ENCODE measurements around the gene STUB1. TPM values are rescaled to one million over a fixed set of nuclear protein-coding genes. Genes with fewer than 3 reads are reported as not detected.
A peak's percentile ranks its signal among the peaks of the same experiment; 100 is the strongest.

The STUB1 gene
- total RNA-seq, 3 donors from 2014 or later, result 127 to 184 (median 175) TPM

DNA sequence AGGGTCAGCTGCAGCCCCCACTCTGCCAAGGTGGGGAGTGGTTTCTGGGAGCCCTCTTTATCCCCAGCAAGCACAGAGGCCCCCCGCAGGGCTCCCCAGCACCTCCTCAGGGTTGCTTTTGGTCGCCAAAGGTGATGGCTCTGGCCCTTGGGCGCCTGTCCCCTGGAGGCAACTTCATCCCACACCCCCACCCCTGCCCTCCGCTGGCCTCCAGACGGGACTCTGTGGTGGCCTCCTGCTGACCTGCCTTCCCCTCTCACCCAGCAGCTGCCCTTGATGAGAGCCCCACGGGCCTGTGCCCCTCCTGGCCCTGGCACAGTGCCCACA is 20.1 kb upstream of the STUB1 start:
- H3K9me3 ChIP-seq, result no peaks in the 10 kb centered on the region
- no peaks in the 10 kb centered on the region for H3K36me3 ChIP-seq
- no peaks in the 10 kb centered on the region for H3K27me3 ChIP-seq
- H3K4me3 ChIP-seq, result peak overlapping the region in 1 of 3 donors; percentile 58
- TF ChIP-seq POLR2AphosphoS5 (IDR thresholded peaks at IDR 0.05) (no peak), POLR2A (IDR thresholded peaks at IDR 0.05) (no peak)
- TF ChIP-seq, protein P1, sequence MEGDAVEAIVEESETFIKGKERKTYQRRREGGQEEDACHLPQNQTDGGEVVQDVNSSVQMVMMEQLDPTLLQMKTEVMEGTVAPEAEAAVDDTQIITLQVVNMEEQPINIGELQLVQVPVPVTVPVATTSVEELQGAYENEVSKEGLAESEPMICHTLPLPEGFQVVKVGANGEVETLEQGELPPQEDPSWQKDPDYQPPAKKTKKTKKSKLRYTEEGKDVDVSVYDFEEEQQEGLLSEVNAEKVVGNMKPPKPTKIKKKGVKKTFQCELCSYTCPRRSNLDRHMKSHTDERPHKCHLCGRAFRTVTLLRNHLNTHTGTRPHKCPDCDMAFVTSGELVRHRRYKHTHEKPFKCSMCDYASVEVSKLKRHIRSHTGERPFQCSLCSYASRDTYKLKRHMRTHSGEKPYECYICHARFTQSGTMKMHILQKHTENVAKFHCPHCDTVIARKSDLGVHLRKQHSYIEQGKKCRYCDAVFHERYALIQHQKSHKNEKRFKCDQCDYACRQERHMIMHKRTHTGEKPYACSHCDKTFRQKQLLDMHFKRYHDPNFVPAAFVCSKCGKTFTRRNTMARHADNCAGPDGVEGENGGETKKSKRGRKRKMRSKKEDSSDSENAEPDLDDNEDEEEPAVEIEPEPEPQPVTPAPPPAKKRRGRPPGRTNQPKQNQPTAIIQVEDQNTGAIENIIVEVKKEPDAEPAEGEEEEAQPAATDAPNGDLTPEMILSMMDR (IDR thresholded peaks at IDR 0.05), result no peak
- intact Hi-C loops (cut with DNase I; ENCODE audit: low total_unique reads), result no loop called here
- peaks cover 0 to 6% of the 10 kb centered on the region in 2 donors for H3K4me1 ChIP-seq
- H3K27ac ChIP-seq, result peak overlapping the region; percentile 60 to 84
- DNase-seq (ENCODE audit: low spot score in 2 of 2), result no peak

DNA sequence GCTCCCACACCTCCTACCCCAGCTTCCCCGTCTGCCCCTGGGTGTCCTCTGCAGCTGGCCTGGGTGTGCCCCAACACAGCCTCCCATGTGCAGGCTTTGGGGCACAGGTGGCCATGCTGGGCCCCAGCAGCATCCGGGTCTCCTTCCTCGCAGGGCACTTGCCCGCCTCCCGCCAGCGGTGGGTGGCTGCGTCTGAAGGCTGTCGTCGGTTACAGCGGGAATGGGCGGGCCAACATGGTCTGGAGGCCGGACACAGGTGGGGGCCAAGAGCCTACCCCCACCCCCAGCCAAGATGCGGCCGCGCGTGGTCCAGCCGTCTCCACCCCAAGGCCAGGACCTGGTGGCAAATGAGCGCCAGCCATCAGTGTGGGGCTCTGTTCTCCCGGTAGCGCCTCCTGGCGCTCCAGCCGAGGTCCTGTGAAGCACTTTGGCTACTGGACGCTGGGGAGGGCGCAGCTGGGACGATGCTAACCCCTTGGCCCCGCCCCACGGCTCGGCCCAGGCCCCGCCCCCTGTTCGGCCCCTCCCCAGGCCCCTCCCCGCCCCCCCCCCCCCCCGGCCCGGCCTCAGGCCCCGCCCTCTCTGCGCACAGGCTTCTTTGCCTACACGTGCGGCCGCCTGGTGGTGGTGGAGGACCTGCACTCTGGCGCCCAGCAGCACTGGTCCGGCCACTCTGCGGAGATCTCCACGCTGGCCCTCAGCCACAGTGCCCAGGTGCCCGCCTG is 19.6 kb upstream of the STUB1 start:
- H3K4me3 ChIP-seq, result peak overlapping the region in 2 of 3 donors; percentile 32 to 58
- H3K27ac ChIP-seq, result peak overlapping the region; percentile 60 to 84
- H3K9me3 ChIP-seq, result no peaks in the 10 kb centered on the region
- DNase-seq (ENCODE audit: low spot score in 2 of 2), result peak; percentile 78 to 83
- no peaks in the 10 kb centered on the region for H3K27me3 ChIP-seq
- TF ChIP-seq, protein P1 (IDR thresholded peaks at IDR 0.05), result peak in 2 of 3 donors; percentile 55 to 66
- TF ChIP-seq POLR2A (IDR thresholded peaks at IDR 0.05), result no peak
- TF ChIP-seq POLR2AphosphoS5 (IDR thresholded peaks at IDR 0.05), result peak in 1 of 3 donors; percentile 15
- no peaks in the 10 kb centered on the region for H3K36me3 ChIP-seq
- H3K4me1 ChIP-seq, result peaks cover 0 to 6% of the 10 kb centered on the region in 2 donors
- intact Hi-C loops (cut with DNase I; ENCODE audit: low total_unique reads), result no loop called here

DNA sequence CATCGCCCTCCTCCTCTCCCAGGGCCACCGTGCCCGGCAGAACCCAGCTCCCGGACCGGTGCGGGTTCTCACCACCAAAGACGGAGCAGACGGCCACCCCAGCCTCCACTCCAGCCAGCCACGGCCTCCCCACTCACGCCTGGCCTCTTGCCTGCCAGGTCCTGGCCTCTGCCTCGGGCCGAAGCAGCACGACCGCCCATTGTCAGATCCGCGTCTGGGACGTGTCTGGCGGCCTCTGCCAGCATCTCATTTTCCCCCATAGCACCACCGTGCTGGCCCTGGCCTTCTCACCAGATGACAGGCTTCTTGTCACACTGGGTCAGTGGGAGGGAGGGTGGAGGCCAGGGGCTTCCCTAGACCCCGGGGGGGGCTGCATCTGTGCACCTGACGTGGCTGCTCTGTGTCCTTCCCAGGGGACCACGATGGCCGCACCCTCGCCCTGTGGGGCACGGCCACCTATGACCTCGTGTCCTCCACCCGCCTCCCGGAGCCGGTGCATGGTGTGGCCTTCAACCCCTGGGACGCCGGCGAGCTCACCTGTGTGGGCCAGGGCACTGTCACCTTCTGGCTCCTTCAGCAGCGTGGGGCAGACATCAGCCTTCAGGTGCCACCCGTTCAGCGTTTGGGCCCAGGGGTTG is 18.9 kb upstream of the STUB1 start:
- no peak for TF ChIP-seq POLR2AphosphoS5 (IDR thresholded peaks at IDR 0.05)
- no peak for TF ChIP-seq POLR2A (IDR thresholded peaks at IDR 0.05)
- TF ChIP-seq, protein P1 (IDR thresholded peaks at IDR 0.05), result peak; percentile 2 to 55 (median 7)
- DNase-seq (ENCODE audit: low spot score in 2 of 2), result no peak
- H3K9me3 ChIP-seq, result no peaks in the 10 kb centered on the region
- H3K4me3 ChIP-seq, result peak overlapping the region in 2 of 3 donors; percentile 32 to 58
- peaks cover 0 to 6% of the 10 kb centered on the region in 2 donors for H3K4me1 ChIP-seq
- peak overlapping the region; percentile 40 to 77 for H3K27ac ChIP-seq
- no peaks in the 10 kb centered on the region for H3K36me3 ChIP-seq
- H3K27me3 ChIP-seq, result no peaks in the 10 kb centered on the region
- intact Hi-C loops (cut with DNase I; ENCODE audit: low total_unique reads), result no loop called here

DNA sequence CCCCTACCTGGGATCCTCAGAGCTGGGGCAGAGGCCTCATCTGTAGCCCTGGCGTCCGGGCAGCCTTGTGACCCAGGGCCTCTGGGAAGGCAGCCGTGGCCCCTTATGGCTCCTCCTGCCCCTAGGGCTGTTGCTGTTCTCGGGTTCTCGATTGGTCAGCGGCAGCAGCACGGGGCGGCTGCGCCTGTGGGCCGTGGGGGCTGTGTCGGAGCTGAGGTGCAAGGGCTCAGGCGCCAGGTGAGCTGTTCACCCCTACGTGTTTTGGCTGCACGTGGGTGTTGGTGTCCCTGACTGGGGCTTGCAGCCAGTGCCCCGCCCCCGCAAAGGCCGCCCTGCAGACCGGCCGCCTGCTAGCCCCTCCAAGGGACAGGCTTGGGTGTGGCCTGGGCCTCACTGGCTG is 18.1 kb upstream of the STUB1 start:
- H3K27me3 ChIP-seq, result no peaks in the 10 kb centered on the region
- H3K9me3 ChIP-seq, result no peaks in the 10 kb centered on the region
- H3K4me1 ChIP-seq, result peaks cover 0 to 6% of the 10 kb centered on the region in 2 donors
- TF ChIP-seq, protein P1 (IDR thresholded peaks at IDR 0.05), result no peak
- TF ChIP-seq POLR2AphosphoS5 (IDR thresholded peaks at IDR 0.05), result no peak
- no peak for TF ChIP-seq POLR2A (IDR thresholded peaks at IDR 0.05)
- H3K36me3 ChIP-seq, result no peaks in the 10 kb centered on the region
- H3K27ac ChIP-seq, result no peak overlapping the region
- DNase-seq (ENCODE audit: low spot score in 2 of 2), result no peak
- no peak overlapping the region for H3K4me3 ChIP-seq
- intact Hi-C loops (cut with DNase I; ENCODE audit: low total_unique reads), result no loop called here

DNA sequence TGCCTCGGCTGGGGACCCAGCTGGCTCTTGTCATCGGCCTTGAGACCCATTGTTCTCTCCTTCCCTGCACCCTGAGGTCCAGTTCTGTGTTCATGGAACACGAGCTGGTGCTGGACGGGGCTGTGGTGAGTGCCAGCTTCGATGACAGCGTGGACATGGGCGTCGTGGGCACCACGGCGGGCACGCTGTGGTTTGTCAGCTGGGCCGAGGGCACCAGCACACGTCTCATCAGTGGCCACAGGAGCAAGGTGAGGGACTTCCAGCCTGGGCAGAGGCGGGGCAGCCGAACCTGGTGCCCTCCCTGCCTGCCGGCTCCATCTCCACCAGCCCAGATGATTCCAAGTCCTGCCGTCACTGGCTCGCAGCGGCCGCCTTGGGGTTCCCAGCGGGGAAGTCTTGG is 17.6 kb upstream of the STUB1 start:
- TF ChIP-seq, protein P1 (IDR thresholded peaks at IDR 0.05), result no peak
- no peak for TF ChIP-seq POLR2AphosphoS5 (IDR thresholded peaks at IDR 0.05)
- TF ChIP-seq POLR2A (IDR thresholded peaks at IDR 0.05), result no peak
- intact Hi-C loops (cut with DNase I; ENCODE audit: low total_unique reads), result no loop called here
- H3K4me3 ChIP-seq, result no peak overlapping the region
- H3K4me1 ChIP-seq, result peaks cover 3 to 6% of the 10 kb centered on the region in 2 donors
- DNase-seq (ENCODE audit: low spot score in 2 of 2), result no peak
- no peaks in the 10 kb centered on the region for H3K9me3 ChIP-seq
- no peaks in the 10 kb centered on the region for H3K27me3 ChIP-seq
- H3K27ac ChIP-seq, result no peak overlapping the region
- H3K36me3 ChIP-seq, result no peaks in the 10 kb centered on the region
